Measurements from ENCODE around the gene SMLR1. TPM values are rescaled to one million over a fixed set of nuclear protein-coding genes. Genes with fewer than 3 reads are reported as not detected.

Gene SMLR1
- polyA plus RNA-seq, 3 donors: 3.1 to 3.7 (median 3.3) TPM

DNA sequence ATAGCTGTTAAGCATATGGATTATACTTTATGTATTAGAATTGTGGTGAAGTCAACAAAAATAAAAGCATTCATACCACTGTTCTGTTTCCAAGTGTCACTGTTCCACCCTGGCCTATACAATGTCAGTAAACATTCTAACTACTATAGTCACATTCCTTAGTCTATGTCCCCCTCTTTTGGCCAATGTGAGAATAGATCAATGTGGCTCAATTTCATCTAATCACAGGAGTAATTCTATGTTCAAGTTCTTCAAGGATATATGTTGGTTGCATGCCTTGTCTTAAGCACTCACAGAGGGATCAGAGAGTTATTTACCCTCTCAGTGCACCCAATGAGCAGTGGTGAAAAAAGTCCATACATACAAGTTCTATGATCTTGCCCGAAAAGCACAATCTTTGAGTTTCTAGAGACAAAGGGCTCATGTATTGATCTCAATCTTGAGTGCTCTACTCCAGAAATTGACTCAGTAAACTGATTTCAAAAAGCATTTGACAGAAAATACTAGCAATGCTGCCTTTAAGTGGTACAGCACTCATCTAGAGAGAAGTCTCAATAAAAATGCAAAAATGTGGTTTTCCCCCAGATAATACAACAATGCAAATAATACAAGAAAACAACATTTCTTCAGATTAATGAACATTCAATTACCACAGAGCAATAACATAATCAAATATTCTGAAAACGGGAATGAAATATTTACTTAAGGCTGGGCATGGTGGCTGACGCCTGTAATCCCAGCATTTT, 16.5 kb downstream of the SMLR1 start:
- DNase-seq (ENCODE audit: extremely low read depth in 1 of 11, low read depth in 9 of 11, low spot score in 4 of 11): peak in 3 of 11 donors; percentile 20 to 57 (median 34)

GRCh38 chr6:130846501-130846900, 19.3 kb downstream of the SMLR1 start:
- no peak for DNase-seq (ENCODE audit: extremely low read depth in 1 of 11, low read depth in 9 of 11, low spot score in 4 of 11)

DNA sequence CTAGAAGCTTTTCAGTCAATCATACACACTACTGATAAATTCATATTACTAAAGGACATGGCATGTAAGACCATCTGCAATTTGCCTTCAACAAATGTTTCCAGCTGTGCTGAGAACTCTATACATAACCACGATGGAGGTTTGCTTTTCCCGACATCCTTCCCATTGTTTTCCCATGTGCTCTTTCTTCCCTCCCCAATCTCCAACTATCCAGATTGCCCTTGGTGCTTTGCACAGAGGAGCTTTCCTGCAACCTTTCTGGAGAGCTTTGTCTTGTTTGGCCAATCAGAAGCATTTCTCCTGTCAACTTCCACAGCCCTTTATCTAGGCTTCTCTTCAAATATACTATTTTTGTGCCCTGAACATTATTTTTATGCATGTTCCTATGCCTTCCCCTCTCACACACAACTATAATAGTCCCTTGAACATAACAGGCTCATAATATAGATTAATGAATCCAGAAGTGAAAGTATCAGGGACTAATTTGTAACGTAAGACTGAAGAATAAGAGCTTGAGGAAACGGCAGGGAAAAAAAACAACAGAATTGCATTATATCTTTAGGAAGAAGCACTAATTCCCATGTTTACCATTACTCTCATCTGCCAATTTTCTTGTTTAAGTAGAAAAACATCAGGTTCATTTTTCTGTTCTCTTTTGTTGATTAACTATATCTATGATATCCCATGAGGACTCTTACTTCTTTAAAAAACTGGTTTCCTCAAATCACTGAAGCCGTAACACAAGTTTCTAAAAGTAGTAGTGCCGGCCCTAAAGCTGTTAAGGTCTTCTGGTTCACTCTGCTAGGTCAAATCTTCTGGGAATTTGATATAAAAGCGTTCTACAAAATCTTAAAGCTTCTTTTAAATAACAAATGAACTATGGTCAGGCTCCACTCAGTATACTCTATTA, 20.1 kb downstream of the SMLR1 start:
- peak in 2 of 11 donors; percentile 20 to 23 for DNase-seq (ENCODE audit: extremely low read depth in 1 of 11, low read depth in 9 of 11, low spot score in 4 of 11)

GRCh38 chr6:130848945-130849344, 21.7 kb downstream of the SMLR1 start:
- no peak for DNase-seq (ENCODE audit: extremely low read depth in 1 of 11, low read depth in 9 of 11, low spot score in 4 of 11)

DNA sequence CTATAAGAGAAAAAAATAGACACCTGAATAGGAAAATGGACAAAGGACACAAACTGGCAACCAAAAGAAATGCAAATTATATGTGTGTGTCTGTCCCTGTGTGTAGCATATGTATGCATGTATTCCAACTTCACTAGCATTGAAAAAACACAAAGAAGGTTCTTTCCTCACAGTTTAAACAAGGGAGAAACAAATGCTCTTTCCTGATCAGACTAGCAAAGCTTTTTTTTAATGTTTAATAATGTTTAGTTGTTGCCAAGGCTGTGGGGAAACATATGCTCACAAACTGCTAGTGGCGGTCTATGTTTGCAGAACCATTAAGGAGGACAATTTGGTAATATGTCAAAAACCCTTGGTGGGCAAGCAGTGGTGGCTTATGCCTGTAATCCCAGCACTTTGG, 22.4 kb downstream of the SMLR1 start:
- DNase-seq (ENCODE audit: extremely low read depth in 1 of 11, low read depth in 9 of 11, low spot score in 4 of 11): no peak

GRCh38 chr6:130851026-130851425, 23.8 kb downstream of the SMLR1 start:
- no peak for DNase-seq (ENCODE audit: extremely low read depth in 1 of 11, low read depth in 9 of 11, low spot score in 4 of 11)

- no peak for DNase-seq (ENCODE audit: extremely low read depth in 1 of 11, low read depth in 9 of 11, low spot score in 4 of 11)
Measured at GRCh38 chr6:130852844-130853554, 25.8 kb downstream of the SMLR1 start.

DNA sequence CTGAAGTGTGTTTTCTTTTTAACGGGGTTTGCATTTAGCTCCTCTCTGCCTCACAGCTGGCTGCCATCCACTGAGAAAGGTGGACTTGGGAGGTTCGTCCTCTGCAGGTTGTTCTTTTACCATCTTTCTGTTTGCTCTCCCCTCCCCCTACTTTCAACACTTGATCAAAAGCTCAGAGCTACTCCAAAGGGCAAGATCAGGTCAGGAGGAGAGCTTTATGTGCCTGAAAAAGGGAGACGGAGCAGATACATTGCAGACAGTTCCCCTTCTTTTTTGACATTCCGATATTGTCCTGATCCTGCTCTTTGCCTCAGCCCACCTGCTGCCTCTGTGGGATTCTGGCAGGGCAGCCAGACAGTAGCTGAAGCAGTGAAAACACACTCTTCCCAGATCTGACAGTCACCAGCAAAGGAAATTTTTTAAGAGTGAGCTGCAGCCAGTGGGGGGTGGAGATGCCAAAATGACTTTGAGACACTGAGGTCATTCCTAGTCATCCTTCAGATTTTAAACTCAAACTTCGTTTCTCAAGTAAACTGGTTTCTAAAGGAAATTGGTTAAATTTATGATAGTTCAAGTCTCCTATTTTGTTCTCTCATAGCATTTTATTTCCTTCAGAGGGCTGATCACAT, 26.5 kb downstream of the SMLR1 start:
- DNase-seq (ENCODE audit: extremely low read depth in 1 of 11, low read depth in 9 of 11, low spot score in 4 of 11): no peak

DNA sequence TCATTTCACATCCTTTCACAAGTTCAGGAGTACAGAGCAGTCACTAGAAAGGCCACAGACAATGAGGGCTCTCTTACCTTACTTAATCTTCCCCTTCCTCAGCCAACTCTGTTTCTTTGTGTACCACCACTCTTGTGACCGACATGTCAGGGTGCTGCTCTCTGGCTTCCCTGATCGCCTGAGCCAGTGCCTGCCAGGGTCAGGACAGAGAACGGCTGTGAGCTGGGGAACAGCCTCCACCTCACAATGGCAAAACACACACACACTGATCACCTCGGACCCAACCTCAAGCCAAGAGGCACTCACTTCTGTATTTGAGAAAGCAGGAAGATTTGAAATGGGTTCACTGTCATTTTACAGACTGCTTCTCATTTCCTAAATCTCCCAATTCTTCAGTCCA, 30.8 kb downstream of the SMLR1 start:
- no peak for DNase-seq (ENCODE audit: extremely low read depth in 1 of 11, low read depth in 9 of 11, low spot score in 4 of 11)

DNA sequence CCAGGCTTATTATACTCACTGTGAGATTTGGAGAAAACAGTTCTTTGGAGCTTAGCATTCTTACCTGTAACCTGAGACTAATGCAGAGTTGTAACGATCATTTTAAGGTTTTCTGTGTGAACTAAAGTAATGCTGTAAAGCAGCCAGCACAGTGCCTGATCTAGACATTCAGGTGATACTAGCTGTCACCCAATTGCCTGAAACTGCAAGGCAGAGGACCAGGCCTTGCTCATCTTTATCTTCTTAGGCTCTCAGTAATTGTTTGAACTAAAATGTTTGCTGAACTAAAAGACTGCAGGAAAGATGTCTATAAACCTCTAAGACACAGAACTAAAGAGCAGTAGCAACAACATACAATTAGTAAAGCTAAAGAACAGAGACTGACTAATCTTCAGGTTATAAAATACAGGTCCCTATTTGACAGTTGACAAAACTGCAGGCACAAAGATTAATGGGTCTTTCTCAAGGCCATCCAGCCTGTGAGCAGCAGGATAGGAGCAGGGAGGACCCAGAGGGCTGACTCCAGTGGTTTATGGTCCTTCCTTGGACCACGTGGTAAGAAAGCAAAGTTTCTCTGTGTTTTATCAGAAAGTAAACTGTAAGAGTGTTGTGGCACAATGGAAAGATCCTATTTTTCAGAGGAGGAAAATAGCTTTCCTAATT, 31.4 kb downstream of the SMLR1 start:
- no peak for DNase-seq (ENCODE audit: extremely low read depth in 1 of 11, low read depth in 9 of 11, low spot score in 4 of 11)

GRCh38 chr6:130859161-130859867, 32.1 kb downstream of the SMLR1 start:
- DNase-seq (ENCODE audit: extremely low read depth in 1 of 11, low read depth in 9 of 11, low spot score in 4 of 11): no peak

DNA sequence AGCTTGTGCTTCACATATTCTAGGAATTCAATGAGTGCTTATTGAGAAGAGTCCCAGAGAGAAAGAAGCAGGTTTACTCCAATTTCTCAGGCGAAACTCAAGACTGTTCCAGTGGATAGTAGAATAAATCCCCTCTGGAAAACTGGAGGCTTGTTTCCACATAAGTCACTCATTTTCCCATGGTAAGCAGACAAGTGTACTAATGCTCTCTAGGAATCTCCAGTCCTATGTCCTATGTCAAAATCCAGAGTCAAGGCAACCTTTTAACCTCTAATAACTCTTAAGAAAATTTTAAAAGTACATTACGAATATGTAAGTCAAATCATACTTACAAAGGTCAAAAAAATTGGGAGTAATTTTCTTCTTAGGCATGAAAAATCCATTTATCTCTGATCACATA, 35.2 kb downstream of the SMLR1 start:
- DNase-seq (ENCODE audit: extremely low read depth in 1 of 11, low read depth in 9 of 11, low spot score in 4 of 11): no peak

DNA sequence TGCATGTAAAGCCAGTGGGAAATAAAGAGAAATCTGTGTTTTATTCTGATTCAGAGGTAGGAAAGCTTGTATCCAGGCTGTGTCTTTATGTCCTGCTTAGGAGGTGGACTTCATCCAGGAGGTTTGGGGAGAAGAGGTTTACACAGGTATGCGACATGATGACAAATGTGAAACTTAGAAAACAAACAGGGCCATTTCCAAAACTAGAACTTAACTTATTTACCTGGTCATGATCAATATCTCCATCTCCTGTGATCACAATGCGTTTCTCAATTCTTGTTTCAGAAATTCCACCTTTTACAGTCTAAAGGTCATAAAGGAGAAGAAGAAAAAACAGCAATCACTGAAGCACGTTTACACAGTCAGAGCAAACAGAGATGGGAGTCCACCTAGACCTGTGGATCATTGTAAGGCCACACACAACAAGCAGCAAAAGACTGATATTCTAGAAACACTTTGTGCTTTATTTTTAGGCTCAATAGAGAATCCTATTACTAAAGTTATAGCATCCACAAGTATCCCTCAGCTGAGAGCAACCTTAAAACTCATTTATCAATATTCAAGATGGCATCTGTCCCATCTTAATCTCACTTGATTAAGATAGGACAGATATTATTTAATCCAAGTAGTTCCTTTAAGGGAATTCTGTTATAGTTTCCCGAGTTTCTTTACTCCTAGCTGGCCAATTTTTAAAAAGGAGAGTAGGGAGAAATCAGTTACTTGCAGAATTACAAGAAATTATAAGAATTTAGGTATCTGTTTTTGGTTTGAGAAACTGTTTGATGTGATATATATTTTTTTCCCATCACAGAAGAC, 36.4 kb downstream of the SMLR1 start:
- no peak for DNase-seq (ENCODE audit: extremely low read depth in 1 of 11, low read depth in 9 of 11, low spot score in 4 of 11)

GRCh38 chr6:130864344-130864743, 37.1 kb downstream of the SMLR1 start:
- no peak for DNase-seq (ENCODE audit: extremely low read depth in 1 of 11, low read depth in 9 of 11, low spot score in 4 of 11)

- no peak for DNase-seq (ENCODE audit: extremely low read depth in 1 of 11, low read depth in 9 of 11, low spot score in 4 of 11)
Measured at GRCh38 chr6:130865793-130866192, 38.6 kb downstream of the SMLR1 start.

- DNase-seq (ENCODE audit: extremely low read depth in 1 of 11, low read depth in 9 of 11, low spot score in 4 of 11): no peak
Measured at GRCh38 chr6:130869681-130870080, 42.5 kb downstream of the SMLR1 start.

DNA sequence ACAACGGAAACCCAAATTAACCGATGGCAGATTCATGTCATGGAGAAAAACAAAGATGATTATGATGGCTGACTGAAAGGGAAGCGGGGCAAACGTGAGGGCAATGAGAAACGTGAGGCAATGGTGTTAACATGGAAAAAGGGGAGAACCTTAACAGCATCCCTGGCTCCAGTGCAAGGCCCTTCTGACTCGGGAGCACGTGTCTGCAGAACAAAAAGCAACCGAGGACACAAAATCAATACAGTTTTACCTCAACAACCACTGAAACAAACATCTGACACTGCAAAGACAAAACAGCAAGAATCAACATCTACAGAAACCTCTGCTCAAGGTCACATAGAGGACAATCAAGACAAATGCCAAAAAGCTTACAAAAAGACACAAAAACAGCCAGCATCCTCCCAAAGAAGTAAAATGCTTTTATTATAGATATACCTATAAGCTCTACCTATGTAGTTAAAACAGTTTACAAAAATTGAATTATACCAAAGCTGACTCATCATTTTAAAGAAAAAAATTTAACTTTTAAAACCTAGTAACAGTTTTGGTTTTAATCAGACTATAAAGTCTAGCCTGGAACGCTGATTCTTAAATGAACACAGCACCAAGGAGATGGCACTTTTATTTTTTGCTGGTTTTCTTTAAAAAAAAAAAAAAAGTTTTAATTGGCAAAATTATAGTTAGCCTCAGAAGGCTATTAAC, 43.1 kb downstream of the SMLR1 start:
- DNase-seq (ENCODE audit: extremely low read depth in 1 of 11, low read depth in 9 of 11, low spot score in 4 of 11): no peak
